ENCODE results near the gene GRID1.

- no peak for TF ChIP-seq CTCF (IDR thresholded peaks at IDR 0.05)
- TF ChIP-seq POLR2A (IDR thresholded peaks at IDR 0.05): no peak
- no peak for TF ChIP-seq POLR2AphosphoS5 (IDR thresholded peaks at IDR 0.05; ENCODE audit: insufficient read depth in 1 of 2, low read depth in 1 of 2)
These were observed 373.5 kb downstream of the GRID1 start for GRCh38 chr10:85993140-85993539.
